ENCODE measurements around the gene CAB39L. TPM values are rescaled to one million over a fixed set of nuclear protein-coding genes. Genes with fewer than 3 reads are reported as not detected.

CAB39L gene
- total and polyA plus RNA-seq, 2 of the 4 experiments (the other 2 are of a cell fraction), result 8.5 to 16.7 TPM

GRCh38 chr13:49353908-49354307, 90.0 kb downstream of the CAB39L start:
- Histone ChIP-seq H3K4me2 (ENCODE audit: low read depth, low read length) (no peak overlapping the region), H2AK5ac (ENCODE audit: low read depth, low read length) (peak overlapping the region; percentile 43; the same call in 1 of the 2 replicates), H3K4me1 (ENCODE audit: control insufficient read depth, insufficient read depth, low read length) (peaks cover 9% of the 10 kb centered on the region), H3K9ac (ENCODE audit: low read depth, low read length) (no peak overlapping the region), H3K27ac (ENCODE audit: insufficient read depth, low read length) (no peak overlapping the region), H3K18ac (ENCODE audit: low read depth, low read length) (peak overlapping the region; percentile 12; the same call in 1 of the 2 replicates), H3K56ac (ENCODE audit: extremely low read depth, insufficient read depth, low read length) (no peak overlapping the region), H4K20me1 (ENCODE audit: insufficient read depth, low read length) (no peaks in the 10 kb centered on the region), H2BK15ac (ENCODE audit: low read depth, low read length) (peak overlapping the region; percentile 98; the same call in 1 of the 3 replicates), H4K91ac (ENCODE audit: insufficient read depth, low read depth, low read length) (no peak overlapping the region), H3K9me1 (ENCODE audit: insufficient read depth, low read length) (no peaks in the 10 kb centered on the region), H3K36me3 (ENCODE audit: control insufficient read depth, insufficient read depth, low read length) (no peaks in the 10 kb centered on the region; the same call in 1 of the 2 replicates), H2AFZ (replicated peaks; ENCODE audit: low read length, poor library complexity) (no peak overlapping the region), H3K14ac (replicated peaks; ENCODE audit: low read depth, low read length) (no peak overlapping the region), H3K23ac (ENCODE audit: low read depth, low read length) (no peak overlapping the region), H3K9me3 (ENCODE audit: control insufficient read depth, insufficient read depth, low read length) (peaks cover 5% of the 10 kb centered on the region), H2AK9ac (replicated peaks; ENCODE audit: low read depth, low read length, poor library complexity) (no peak overlapping the region), H4K5ac (ENCODE audit: low read depth, low read length) (no peak overlapping the region), H2BK120ac (ENCODE audit: low read depth, low read length) (no peak overlapping the region; the same call in 1 of the 2 replicates), H3K4me3 (ENCODE audit: insufficient read depth, low read depth, low read length) (no peak overlapping the region), H4K8ac (ENCODE audit: low read depth in 2 of 2, low read length in 2 of 2) (no peak overlapping the region), H2BK20ac (ENCODE audit: low read depth, low read length) (peak overlapping the region; percentile 8; the same call in 1 of the 2 replicates), H3K79me1 (ENCODE audit: low read depth in 1 of 2, low read length in 2 of 2) (peaks cover 0 to 8% of the 10 kb centered on the region in 2 experiments; a peak in 1 of 4 replicates), H2BK5ac (ENCODE audit: low read depth, low read length, poor library complexity, severe bottlenecking) (peak overlapping the region; percentile 89), H3K4ac (ENCODE audit: low read depth, low read length) (no peak overlapping the region), H3K27me3 (ENCODE audit: control insufficient read depth, insufficient read depth, low read length) (no peaks in the 10 kb centered on the region)
- DNase-seq, result no peak
- WGBS, 2 experiments (ENCODE audit: extremely low coverage in 2 of 2, insufficient read length in 1 of 2), result no CpG with 5 or more reads among the region's 3 CpGs
- no peak for ATAC-seq (ENCODE audit: low read depth)
- intact Hi-C loops (cut with micrococcal nuclease) (no loop called here), dilution Hi-C loops (cut with HindIII; ENCODE audit: low sequenced_read_pairs, unreplicated experiment) (no loop called here), in situ Hi-C loops (cut with MboI; ENCODE audit: low sequenced_read_pairs) (no loop called here)
- ChIA-PET POLR2A (ENCODE audit: unreplicated experiment) (no interaction called here), CTCF (no interaction called here)
- TF ChIP-seq CTCF (conservative IDR thresholded peaks at IDR 0.05; ENCODE audit: low read depth, low read length) (no peak), ELK1 (IDR thresholded peaks at IDR 0.05; ENCODE audit: borderline replicate concordance, low read depth, low read length) (no peak), RAD21 (IDR thresholded peaks at IDR 0.05; ENCODE audit: low read length) (no peak), CEBPB (IDR thresholded peaks at IDR 0.05; ENCODE audit: low read depth, low read length) (no peak), NFE2L2 (IDR thresholded peaks at IDR 0.05; ENCODE audit: low read depth, low read length) (no peak), POLR2A (IDR thresholded peaks at IDR 0.05; ENCODE audit: low read depth, low read length) (no peak), CHD1 (IDR thresholded peaks at IDR 0.05; ENCODE audit: low read depth, low read length) (no peak), MAZ (IDR thresholded peaks at IDR 0.05; ENCODE audit: borderline replicate concordance, low read depth, low read length) (no peak), USF2 (IDR thresholded peaks at IDR 0.05; ENCODE audit: low read depth, low read length) (no peak), RCOR1 (IDR thresholded peaks at IDR 0.05; ENCODE audit: insufficient replicate concordance, low read length) (no peak), RFX5 (IDR thresholded peaks at IDR 0.05; ENCODE audit: low read depth, low read length) (no peak), BHLHE40 (IDR thresholded peaks at IDR 0.05; ENCODE audit: low read depth, low read length) (no peak), SMC3 (IDR thresholded peaks at IDR 0.05; ENCODE audit: low read depth, low read length) (no peak), MAFK (IDR thresholded peaks at IDR 0.05; ENCODE audit: low read depth, low read length) (no peak), MXI1 (IDR thresholded peaks at IDR 0.05; ENCODE audit: borderline replicate concordance, low read depth, low read length) (no peak), FOS (IDR thresholded peaks at IDR 0.05; ENCODE audit: low read depth, low read length) (no peak)
- BruUV-seq (replicated peaks), result no TSS peak
